GM18508 (cell line): Measurements from ENCODE around the gene SKIDA1.
"Not testable (repeated sequence)": the region's sequence is repeated elsewhere in the genome, so short reads cannot be mapped to it uniquely, and the experiment has no call there.

ENCODE experiments used
- ATAC-seq: cut with Tn5 transposase; IDR thresholded peaks from one replicate; pipeline ENCODE4 v1.9.1; 2021; ENCODE audit warnings: moderate number of reproducible peaks; ENCODE audit not compliant: insufficient read depth, unreplicated experiment

SKIDA1 gene

DNA sequence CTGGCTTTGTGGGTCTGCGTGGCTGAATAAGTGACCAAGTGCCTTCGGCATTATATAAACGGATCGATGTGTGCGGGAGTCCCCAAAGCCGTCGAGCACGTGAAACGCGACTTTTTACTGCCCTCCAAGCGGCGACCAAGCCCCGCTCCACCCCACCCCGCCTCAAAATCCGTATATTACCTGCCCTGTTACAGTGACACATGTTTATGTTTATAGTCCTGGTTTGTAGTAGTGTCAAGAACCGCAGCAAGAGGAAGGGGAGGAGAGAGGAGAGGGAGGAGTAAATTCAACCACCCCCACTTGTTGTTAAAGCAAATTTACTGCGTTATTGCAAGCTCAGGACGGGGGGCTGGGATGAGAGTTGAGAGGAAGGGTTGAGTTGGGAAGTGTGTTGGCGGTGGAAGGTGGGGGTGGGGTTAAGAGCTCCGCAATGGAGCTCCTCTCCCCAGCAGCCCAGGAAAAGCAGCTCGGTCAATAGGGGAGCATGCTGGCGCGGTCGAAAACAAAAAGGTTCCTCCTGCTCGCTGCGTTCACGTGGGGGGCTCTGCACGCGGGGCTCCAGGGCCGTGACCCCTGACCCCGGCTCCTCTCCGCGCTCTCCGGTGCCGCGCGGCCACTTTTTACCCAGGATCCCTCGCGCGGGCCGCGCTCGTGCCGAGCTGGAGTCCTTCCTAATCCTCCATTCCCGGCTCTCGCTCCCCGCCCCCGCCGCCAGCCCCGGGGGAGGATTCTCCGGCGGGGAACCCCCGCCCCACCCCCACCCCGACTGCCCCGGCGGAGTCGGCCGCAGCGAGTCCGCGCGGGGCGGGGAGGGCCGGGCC is at the start of gene SKIDA1:
SKIDA1 (minus strand) TSS at position 316 of the 821 bp plus-strand sequence. CDS start 7,860 bp downstream, outside the sequence.
- no peak for ATAC-seq

DNA sequence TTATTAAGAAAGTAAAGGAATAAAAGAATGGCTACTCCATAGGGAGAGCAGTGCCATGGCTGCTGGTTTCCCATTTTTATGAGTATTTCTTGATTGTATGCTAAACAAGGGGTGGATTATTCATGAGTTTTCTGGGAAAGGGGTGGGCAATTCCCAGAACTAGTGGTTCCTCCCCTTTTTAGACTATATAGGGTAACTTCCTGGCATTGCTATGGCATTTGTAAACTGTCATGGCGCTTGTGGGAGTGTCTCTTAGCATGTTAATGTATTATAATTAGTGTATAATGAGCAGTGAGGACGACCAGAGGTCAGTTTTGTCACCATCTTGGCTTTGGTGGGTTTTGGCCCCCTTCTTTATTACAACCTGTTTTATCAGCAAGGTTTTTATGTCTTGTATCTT is 49.0 kb upstream of the SKIDA1 start:
- not testable (repeated sequence) for ATAC-seq

DNA sequence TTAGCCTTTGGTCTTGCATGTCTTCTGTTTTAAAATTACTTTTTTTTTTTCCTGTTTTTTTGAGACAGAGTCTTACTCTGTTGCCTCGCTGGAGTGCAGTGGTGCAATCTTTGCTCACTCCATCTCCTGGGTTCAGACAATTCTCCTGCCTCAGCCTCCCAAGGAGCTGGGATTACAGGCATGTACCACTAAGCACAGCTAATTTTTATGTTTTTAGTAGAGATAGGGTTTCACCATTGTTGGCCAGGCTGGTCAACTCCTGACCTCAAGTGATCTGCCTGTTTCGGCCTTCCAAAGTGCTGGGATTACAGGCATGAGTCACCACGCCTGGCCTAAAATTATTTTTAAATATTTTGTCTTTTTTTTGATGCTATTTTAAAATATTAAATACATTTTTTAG is 47.1 kb upstream of the SKIDA1 start:
- ATAC-seq: no peak

DNA sequence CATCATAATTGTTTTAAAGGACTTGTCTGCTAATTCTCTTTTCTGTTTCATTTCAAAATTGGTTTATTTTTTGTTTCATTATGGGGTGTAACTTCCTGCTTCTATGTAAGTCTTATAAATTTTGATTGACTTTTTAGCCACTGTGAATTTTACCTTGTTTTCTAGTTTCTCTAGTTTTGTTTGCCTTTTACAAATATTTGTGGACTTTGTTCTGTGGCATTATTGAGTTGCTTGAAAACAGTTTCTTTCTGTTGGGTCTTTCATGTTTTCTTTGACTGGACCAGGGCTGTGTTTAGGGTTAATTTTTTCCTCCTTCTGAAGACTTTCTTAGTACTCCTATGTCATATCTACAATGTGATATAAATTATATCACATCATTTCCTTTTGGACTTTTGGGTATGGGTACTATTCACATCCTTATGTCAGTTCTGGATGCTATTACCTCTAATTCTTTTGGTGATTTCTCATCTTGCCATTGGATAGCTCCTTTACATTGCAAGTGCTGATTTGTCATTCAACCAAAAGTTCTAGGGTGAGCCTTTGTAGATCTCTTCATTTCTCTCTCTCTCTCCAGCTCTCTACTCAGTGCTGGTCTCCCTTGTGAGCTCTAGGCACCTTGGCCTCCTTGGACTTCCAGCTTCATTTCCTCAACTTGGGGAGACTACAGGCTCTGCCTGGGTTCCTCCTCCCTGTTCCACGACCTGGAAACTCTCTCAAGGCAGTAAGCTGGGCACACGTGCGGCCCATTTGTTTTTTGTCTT is 45.5 kb upstream of the SKIDA1 start:
- ATAC-seq: no peak

DNA sequence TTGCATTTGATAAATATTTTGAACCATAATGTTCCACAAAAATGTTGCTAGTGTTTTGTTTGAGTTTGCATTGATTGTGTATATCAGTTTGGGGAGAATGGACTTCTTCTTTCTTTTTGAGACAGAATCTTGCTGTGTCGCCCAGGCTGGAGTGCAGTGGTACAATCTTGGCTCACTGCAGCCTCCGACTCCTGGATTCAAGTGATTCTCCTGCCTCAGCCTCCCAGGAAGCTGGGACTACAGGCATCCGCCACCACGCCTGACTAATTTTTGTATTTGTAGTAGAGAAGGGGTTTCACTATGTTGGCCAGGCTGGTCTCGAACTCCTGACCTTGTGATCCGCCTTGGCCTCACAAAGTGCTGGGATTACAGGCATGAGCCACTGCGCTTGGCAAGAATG is 33.5 kb upstream of the SKIDA1 start:
- ATAC-seq: not testable (repeated sequence)

DNA sequence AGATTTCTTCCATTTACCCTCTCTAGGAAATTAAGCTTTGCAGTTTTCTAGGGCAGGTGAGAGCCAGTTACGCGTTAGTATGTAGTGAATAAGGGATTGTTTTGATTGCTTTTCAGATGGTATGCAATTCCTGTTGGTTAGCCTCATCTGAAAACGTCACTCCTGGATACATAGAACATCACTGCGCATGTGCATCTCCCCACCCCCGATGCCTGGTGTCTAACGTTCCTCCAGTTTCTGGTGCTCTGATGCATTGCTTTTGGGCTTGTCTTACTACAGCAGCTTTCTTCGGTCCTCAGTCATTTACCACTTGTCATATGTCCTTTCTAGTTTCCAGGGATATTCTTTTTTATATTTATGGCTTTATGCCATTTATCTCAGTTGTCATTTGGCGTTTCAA is 31.0 kb upstream of the SKIDA1 start:
- ATAC-seq: no peak

DNA sequence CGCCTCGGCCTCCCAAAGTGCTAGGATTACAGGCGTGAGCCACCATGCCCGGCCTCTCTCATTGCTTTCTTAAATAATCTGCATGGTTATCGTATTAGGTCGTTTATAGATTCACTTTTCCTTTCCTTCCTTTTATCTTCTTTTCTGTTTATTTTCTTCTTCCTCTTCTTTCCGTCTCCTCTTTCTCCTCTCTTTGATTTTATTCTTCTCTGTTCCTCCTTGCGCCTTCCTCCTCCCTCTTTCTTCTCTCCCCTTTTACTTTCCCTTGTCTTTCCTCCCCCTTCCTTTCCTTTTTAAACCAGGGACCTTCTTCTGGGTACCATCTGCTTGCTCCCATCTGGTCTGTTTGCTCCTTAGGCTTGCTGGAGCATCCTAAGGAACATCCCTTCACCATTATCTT is 27.2 kb upstream of the SKIDA1 start:
- no peak for ATAC-seq

DNA sequence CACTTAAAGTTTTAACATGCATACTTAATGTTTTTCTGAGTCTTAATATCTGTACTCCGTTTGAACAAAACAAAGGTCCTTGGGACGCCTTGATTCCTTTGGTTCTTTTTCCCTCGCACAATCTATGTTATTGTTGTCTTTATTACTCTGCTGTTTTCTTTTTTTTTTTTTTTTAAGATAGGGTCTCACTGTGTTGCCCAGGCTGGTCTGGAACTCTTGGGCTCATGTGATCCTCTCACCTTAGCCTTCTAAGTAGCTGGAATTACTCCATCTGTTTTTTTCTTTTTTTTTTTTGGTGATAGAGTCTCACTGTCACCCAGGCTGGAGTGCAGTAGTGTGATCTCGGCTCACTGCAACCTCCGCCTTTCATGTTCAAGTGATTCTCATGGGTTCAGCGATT is 21.8 kb upstream of the SKIDA1 start:
- ATAC-seq: no peak

DNA sequence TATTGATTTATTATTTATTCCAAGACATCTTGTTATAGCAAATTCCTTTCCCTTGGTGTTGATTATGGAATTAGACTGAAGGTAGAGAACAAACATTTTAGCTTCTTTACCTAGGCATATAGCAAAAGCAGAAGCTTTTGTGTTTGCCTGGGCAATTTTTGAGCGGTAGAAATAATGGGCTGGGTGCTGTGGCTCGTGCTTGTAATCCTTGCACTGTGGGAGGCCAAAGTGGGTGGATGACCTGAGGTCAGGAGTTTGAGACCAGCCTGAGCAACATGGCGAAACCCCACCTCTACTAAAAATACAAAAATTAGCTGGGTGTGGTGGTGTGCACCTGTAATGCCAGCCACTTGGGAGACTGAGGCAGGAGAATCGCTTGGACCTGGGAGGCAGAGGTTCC is 15.2 kb upstream of the SKIDA1 start:
- not testable (repeated sequence) for ATAC-seq

DNA sequence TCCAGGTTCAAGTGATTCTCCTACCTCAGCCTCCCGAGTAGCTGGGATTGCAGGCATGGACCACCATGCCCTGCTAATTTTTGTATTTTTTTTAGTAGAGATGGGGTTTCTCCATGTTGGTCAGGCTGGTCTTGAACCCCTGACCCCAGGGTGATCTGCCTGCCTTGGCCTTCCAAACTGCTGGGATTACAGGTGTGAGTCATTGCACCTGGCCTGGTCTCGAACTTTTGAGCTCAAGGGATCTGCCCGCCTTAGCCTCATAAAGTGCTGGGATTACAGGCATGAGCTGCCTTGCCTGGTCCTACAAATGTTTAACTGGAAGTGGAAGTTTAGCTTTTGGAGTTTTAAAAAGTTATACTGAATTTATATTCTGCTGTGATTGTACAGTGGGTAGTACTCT is 11.4 kb upstream of the SKIDA1 start:
- ATAC-seq: no peak

DNA sequence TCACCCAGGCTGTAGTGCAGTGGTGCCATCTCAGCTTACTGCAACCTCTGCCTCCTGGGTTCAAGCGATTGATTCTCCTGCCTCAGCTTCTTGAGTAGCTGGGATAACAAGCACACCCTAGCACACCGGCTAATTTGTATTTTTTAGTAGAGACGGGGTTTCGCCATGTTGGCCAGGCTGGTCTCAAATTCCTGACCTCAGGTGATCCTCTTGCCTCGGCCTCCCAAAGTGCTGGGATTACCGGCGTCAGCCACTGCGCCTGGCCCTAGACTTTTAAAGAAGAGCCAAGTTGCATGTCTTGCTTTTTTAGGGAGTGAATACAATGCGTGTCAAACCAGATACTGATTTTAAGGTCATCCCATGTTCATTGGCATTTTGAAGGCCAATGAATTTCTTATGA is 10.5 kb upstream of the SKIDA1 start:
- not testable (repeated sequence) for ATAC-seq

DNA sequence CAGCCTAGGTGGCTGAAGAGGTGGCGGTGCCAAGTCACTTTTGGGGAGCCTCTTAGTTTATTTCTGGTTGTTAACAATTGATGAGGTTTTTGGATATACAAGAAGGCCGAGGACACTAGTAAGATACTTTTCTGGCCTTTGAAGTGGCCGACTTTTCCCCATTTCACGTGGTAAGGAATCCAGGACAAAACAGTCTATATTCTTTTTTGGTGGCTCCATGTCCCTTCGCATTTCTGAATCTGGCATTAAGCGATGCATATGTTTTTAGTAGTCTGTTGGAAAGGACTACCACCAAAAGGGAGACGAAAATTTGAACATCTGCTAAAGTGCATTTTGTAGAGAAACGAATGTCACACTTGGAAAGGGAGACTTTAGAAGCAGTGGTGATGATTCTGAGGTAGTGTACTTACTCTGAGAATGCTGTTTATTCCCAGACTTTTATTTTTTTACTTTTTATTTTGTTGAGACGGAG is 10.0 kb upstream of the SKIDA1 start:
- ATAC-seq: no peak

DNA sequence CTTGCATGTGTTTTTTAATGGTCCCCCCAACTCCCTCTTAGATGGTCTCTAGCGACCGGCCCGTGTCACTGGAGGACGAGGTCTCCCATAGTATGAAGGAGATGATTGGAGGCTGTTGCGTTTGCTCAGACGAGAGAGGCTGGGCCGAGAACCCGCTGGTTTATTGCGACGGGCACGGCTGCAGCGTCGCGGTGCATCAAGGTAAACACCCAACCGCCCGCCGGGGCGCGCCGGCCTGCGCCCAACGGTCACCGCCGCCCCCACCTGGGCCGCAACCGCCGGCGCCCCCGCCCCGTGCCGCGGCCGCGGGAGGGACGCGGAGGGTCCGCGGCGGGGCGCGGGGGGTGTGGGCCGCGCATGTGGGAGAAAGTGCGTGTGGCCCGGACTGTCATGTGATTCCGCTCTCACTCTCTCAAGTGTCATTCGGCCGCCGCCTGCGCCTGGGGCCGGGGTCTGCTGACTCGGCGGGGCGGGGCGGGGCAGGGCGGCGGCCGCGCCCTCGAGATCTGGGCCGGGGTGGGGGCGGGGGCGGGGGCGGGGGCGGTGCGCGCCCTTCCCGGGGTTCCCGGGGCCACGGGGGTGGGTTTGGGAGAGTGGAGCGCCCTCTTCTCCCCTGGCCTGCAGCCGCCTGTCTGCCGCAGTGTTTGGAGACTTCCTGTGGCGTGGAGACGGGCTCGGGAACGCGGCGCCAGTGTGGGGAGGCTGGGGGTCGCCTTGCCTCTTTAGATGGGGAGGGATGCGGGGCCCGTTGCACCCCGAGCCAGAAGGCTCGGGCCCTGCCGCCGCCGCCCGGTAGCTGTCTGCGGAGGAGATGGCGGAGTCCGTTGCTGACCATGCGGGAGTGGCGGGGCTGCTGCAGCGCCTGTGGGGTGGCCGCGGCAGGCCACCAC is 9.4 kb upstream of the SKIDA1 start:
- ATAC-seq: no peak

DNA sequence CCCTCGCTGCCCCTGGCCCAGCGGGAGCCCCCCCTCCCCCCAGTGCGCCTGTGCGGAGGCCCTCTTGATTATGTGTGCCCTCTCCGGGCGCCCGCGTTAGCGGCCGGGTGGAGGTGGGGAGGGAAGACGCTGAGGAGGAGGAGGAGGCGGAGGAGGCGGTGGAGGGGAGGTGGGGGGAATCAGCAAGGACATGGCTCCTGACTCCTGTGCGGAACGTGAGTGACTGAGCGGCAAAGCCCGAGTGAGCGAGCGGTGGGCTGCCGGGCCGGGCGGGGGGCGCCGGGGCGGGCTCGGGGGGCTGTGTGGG is 8.8 kb upstream of the SKIDA1 start:
- ATAC-seq: no peak

DNA sequence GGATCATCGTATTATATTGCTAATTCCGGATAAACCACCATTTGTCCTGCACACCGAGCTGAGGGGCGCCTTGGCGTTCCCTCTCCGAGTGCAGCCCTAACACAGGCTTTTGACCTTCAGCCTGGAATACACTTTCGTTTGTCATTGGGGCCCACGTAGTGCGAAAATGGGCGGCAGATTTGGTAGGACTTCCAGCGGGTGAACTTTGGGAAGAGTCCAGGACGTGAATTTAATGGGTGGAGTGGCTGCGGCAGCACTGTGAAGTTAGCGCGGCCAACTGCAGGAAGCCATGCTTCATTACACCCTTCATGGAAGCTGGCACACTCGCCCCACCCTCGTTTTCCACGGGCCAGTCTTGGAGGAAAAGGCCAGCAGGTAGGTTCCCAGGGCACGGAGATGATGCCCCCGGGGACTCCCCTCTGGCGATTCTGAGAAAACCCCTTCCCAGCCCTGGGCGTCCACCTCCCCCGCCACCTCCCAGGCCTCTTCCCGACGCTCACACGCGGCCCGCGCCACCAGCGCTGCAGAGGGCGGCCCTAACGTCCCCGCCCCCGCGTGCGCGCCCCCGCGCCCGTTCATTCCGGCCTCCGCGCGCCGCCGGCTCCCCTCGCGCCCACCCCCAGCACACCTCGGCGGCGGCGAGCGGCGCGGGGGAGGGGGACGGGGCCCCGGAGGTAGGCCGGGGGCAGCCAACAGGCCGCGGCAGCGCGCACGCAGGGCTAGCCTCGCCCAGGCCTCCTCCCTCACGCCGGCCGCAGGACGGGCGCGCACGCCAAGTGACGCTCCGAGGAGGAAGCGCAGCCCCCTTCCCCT is 8.2 kb upstream of the SKIDA1 start, which contains the start of gene MLLT10:
MLLT10 (plus strand) TSS at position 766 of the 813 bp plus-strand sequence. CDS start 413 bp downstream, outside the sequence.
- peak; percentile 62 for ATAC-seq

DNA sequence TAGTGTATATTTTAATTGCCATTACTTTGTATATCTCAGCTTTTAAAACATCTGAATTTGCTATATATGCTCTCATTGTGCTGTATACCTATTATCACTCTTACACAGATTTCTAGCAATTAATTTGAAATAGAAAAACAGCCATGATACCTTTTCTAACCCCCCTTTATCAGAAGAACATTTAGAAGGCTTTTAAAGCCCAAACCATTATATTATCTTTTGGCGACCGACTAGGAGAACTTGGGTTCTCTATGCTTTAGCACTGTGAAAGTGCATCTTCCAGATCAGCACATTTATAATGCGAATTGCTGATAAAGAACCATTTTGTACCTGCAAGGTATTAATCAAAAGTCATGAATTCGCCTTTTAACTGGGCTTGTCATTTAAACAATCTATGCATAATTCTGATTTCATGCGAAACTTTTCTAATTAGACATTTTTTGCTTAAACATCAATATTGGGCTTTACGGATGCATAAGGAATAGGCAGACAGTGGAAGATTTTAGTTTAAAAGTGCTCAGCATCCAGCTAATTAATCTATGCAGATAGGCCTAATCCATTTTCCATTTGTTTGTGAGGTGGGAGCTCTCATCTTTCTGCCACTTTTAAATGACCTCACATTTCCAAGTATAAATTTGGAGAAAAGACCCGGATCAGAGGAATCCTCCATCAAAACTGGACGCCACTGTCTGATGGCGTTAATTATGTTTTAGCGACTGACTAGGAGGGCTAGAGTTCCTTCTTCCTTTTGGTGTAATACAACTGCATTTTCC is 7.4 kb upstream of the SKIDA1 start:
- ATAC-seq: no peak

DNA sequence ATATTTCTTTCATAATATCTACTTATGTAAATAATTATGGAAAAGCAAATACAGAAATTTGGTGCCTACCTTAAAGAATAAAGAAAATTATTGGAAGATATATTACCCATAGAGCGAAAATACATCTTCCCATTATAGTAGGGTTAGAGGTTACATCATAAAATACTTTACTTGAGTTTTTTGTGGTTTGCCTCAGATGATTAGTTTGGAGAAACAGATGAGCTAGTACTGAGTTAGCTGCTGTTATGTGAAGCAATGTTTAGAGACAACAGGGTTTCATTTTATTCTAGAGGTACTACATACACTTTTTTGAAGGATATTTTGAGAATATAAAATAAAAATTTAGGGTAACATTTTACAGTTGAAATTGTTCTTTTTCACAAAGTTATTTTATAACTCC is 5.7 kb upstream of the SKIDA1 start:
- ATAC-seq: no peak

DNA sequence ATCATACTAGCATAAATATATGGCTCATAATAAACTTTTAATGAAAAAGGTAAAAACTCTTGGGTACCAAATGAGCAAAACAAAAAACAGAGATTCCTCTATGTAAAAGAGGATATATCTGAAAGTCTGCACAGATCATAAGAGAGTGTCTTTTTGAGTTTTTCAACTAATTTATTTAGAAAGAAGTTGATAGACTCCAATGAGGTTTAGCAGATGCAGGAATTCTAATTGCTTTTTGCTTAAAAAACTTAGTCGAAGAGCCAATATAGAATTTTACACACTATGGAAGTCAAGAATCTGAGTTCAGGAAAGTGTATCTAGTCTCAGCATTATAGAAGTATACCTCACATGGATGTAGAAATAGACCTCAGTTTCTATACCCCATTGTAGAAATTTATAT is 5.2 kb upstream of the SKIDA1 start:
- ATAC-seq: no peak

DNA sequence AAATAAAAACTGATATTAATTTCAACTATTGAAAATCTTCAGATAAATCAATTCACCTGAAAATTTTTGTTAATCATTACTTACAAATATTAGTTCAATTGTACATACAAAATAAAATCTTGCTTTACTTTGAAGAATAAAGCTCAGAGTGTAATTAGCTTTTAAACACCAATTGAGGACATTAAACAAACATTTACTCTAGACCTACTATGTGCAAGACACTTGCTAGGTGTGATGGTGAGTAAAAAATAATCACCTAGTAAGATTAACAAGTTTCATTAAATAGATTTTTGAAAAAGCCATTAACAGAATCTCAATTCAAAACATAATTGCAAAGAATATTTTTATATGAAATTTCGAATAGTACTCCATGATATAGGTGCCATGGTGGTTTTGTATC is 4.7 kb upstream of the SKIDA1 start:
- no peak for ATAC-seq
